NCI-H1417 treated with DMSO at 0.1 percent for 48 hours (cell line): Measurements from ENCODE around the gene BPIFB2.

Experiments
- DNase-seq: peaks from one replicate; lab custom pipeline; 2025; lab: John Stamatoyannopoulos, UW

BPIFB2 gene

DNA sequence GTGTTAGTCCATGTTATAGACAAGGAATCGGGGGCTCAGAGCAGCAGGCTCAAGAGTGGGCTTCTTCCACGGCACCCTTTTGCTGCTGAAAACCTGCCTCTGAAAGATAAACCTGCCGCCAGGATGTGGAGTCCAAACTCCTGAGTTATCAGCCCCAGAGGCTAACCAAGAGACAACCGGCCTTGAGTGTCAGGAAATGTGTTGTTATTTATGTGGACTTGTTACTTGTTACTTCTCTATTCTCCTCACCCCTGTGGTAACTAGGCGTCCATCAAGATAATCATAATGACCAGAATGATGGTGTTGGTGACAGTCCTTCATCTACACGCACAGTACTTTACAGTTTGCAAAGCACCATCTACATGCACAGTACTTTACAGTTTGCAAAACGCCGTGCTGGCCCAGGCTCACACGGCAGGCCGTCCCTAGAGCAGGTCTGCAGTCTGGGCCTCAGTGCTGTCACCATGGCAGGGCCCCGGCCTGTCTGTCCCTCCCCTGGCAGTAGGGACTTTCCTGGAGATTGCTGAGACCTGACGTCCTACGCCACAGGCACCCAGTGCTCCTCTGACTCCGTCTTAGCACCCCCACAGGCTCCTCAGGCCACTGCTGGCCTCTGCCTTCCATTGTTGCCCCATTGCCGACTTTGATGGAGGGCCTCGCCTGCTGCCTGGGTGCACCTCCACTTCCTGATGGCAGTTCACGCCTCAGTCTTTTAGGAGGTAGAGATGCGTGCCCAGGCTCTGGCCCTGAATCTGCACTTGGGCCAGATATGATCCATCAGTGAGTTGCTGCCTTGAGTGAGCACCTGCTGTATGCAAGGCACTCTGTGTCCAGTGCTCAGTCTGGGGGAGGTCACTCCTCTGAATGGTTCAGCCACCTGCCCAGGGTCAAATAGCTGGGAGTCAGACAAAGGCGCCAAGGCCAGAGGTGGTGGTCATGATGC lies 62.9 kb downstream of the BPIFB2 start:
- no peak for DNase-seq

DNA sequence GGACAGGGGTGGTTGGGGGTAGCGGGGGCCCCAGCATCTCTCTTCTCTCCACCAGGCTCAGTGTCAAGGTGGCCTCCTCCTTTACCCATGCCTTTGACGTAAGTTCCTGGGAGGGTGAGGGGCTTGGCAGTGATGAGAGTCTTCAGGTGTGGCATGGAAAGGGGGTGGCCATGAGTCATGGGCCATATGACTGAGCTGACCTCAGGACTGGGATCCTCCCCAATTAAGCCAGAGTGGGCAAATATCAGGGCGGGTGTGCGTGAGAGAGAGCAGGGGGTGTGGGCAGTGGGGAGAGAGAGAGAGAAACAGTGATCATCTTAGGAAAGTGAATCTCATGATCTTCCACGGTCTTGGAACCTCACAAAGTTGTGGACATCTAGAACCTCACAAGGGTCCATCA lies 63.7 kb downstream of the BPIFB2 start:
- DNase-seq = no peak

DNA sequence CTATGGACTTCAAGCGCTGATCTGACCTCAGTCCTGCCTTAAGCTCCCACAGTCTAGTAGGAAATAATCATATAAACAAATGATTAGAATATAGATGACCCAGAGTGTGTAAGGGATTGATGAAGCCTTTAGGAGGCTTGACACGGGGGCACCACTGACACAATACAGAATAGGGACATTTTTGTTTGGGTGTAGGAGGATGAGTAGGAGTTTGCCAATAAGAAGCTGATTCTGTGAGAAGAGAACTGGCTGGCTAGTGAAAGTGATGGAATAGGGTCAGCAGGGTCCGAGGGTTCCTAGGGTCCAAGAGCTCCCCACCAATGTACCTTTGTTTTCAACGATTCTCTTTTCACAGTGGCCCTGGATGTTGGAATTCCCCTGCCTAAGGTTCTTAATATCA lies 64.9 kb downstream of the BPIFB2 start:
- no peak for DNase-seq

DNA sequence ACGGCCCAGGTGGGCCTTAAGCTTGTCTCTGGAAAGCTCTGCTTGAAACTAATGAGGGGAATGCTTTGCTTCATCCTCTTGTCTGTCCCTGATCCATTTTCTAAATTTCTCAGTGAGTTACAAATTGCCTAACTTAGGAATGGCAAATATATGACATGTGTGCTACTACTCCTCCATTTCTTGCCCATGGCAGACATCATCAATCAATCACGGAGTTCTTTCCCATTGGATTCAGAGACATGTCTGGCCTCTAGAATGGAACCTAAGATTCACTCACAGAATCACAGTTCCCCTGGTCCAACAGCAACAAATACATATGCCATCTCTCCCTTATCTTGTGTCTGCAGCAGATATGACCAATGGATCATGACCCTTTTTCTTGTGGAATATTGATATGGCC lies 65.3 kb downstream of the BPIFB2 start:
- DNase-seq = no peak
